Stimulated activated CD4-positive, alpha-beta T cell treated with anti-CD3 and anti-CD28 coated beads, Interleukin-1b, Interleukin-23, amount 100 ng/mL, for 24 hours (primary cell): ENCODE results near the gene CSAD.
"Not testable (repeated sequence)": the region's sequence is repeated elsewhere in the genome, so short reads cannot be mapped to it uniquely, and the experiment has no call there.

Experiments used
- DNase-seq, 4 experiments: peaks; one replicate each; pipeline ENCODE4 v3.0.0-alpha.2; 2020; ENCODE audit warnings: low read depth in 4 of 4, low spot score in 1 of 4

The CSAD gene

GRCh38 chr12:53147653-53148052 is 33.1 kb downstream of the CSAD start:
- DNase-seq = no peak

GRCh38 chr12:53147181-53147580 is 33.5 kb downstream of the CSAD start:
- DNase-seq = no peak

- no peak for DNase-seq
Observed at GRCh38 chr12:53145383-53146260, 35.1 kb downstream of the CSAD start.

- DNase-seq = no peak
Observed at GRCh38 chr12:53143355-53143754, 37.4 kb downstream of the CSAD start.

GRCh38 chr12:53133722-53134121 is 47.0 kb downstream of the CSAD start:
- no peak for DNase-seq

- DNase-seq = no peak
Observed at GRCh38 chr12:53131844-53132243, 48.9 kb downstream of the CSAD start.

- DNase-seq = no peak
Observed at GRCh38 chr12:53128780-53129569, 51.8 kb downstream of the CSAD start.

- no peak for DNase-seq
Observed at GRCh38 chr12:53127169-53127568, 53.6 kb downstream of the CSAD start.

GRCh38 chr12:53124352-53124723 is 56.4 kb downstream of the CSAD start:
- no peak for DNase-seq

- DNase-seq = no peak
Observed at GRCh38 chr12:53123578-53124351, 57.0 kb downstream of the CSAD start.

- DNase-seq = no peak
Observed at GRCh38 chr12:53122961-53123468, 57.7 kb downstream of the CSAD start.

GRCh38 chr12:53120685-53121525 is 59.8 kb downstream of the CSAD start:
- no peak for DNase-seq

- DNase-seq = no peak
Observed at GRCh38 chr12:53118751-53119300, 61.9 kb downstream of the CSAD start.

GRCh38 chr12:53115891-53116648 is 64.7 kb downstream of the CSAD start:
- DNase-seq = no peak

- DNase-seq = no peak
Observed at GRCh38 chr12:53115112-53115890, 65.4 kb downstream of the CSAD start.

- no peak for DNase-seq
Observed at GRCh38 chr12:53113951-53114350, 66.8 kb downstream of the CSAD start.

GRCh38 chr12:53113136-53113705 is 67.5 kb downstream of the CSAD start:
- DNase-seq = no peak

GRCh38 chr12:53112431-53112830 is 68.3 kb downstream of the CSAD start:
- not testable (repeated sequence) for DNase-seq
